HUES48 (cell line): ENCODE results near the gene RILPL1.
"Not testable (repeated sequence)": the region's sequence is repeated elsewhere in the genome, so short reads cannot be mapped to it uniquely, and the experiment has no call there.

Source experiments
- H3K27ac ChIP-seq: one replicate; pipeline ENCODE4 v1.7.0; 2013; ENCODE audit warnings: low read depth, low read length, inconsistent platforms
- H3K27me3 ChIP-seq: 2 replicates; pipeline ENCODE4 v1.6.1; 2013; ENCODE audit warnings: mild to moderate bottlenecking, low read length; ENCODE audit not compliant: control insufficient read depth, insufficient read depth
- H3K36me3 ChIP-seq: 2 replicates; pipeline ENCODE4 v1.6.1; 2013; ENCODE audit warnings: low read length; ENCODE audit not compliant: control insufficient read depth, insufficient read depth
- H3K4me1 ChIP-seq: 2 replicates; pipeline ENCODE4 v1.6.1; 2013; ENCODE audit warnings: mild to moderate bottlenecking, low read length; ENCODE audit not compliant: control insufficient read depth, insufficient read depth
- H3K4me3 ChIP-seq: 2 replicates; pipeline ENCODE4 v1.5.1; 2013; ENCODE audit warnings: mild to moderate bottlenecking, low read depth, low read length
- H3K9ac ChIP-seq: 2 replicates; pipeline ENCODE4 v1.6.1; 2013; ENCODE audit warnings: mild to moderate bottlenecking, low read depth, low read length, moderate library complexity
- H3K9me3 ChIP-seq: 2 replicates; pipeline ENCODE4 v1.6.1; 2013; ENCODE audit warnings: low read length; ENCODE audit not compliant: control insufficient read depth, insufficient read depth

The RILPL1 gene

GRCh38 chr12:123457980-123458779 is 75.3 kb downstream of the RILPL1 start, which contains the start of gene SNRNP35:
TSS of gene SNRNP35 (plus strand) at chr12:123458139. CDS start at chr12:123465541, 7,402 bp downstream.
- H3K36me3 ChIP-seq = no peaks in the 10 kb centered on the region
- H3K9ac ChIP-seq = peak within 1 kb of the TSS; percentile 99
- H3K9me3 ChIP-seq = no peaks in the 10 kb centered on the region
- peak within 1 kb of the TSS; percentile 94 for H3K4me3 ChIP-seq
- no peaks in the 10 kb centered on the region for H3K27me3 ChIP-seq
- H3K4me1 ChIP-seq = no peaks in the 10 kb centered on the region
- H3K27ac ChIP-seq = peak within 1 kb of the TSS; percentile 99

- no peaks in the 10 kb centered on the region for H3K27me3 ChIP-seq
- no peak overlapping the region for H3K27ac ChIP-seq
- no peak overlapping the region for H3K9ac ChIP-seq
- no peaks in the 10 kb centered on the region for H3K4me1 ChIP-seq
- no peaks in the 10 kb centered on the region for H3K36me3 ChIP-seq
- no peak overlapping the region for H3K4me3 ChIP-seq
- H3K9me3 ChIP-seq = no peaks in the 10 kb centered on the region
Observed at GRCh38 chr12:123453165-123453564, 80.4 kb downstream of the RILPL1 start.

- H3K27me3 ChIP-seq, H3K27ac ChIP-seq: not testable (repeated sequence)
Observed at GRCh38 chr12:123452276-123452550, 81.3 kb downstream of the RILPL1 start.

GRCh38 chr12:123450636-123451035 is 82.9 kb downstream of the RILPL1 start:
- Histone ChIP-seq H3K27ac (no peak overlapping the region), H3K27me3 (no peaks in the 10 kb centered on the region), H3K36me3 (no peaks in the 10 kb centered on the region), H3K9ac (no peak overlapping the region), H3K4me3 (no peak overlapping the region), H3K9me3 (no peaks in the 10 kb centered on the region), H3K4me1 (peaks cover 6% of the 10 kb centered on the region)

More at GRCh38 chr12:123452276-123452550, 81.3 kb downstream of the RILPL1 start:
- not testable (repeated sequence) for H3K36me3 ChIP-seq, H3K4me1 ChIP-seq, H3K9me3 ChIP-seq, H3K4me3 ChIP-seq, H3K9ac ChIP-seq

- Histone ChIP-seq H3K4me1 (peaks cover 7% of the 10 kb centered on the region), H3K4me3 (no peak overlapping the region), H3K27me3 (no peaks in the 10 kb centered on the region), H3K27ac (no peak overlapping the region), H3K9me3 (no peaks in the 10 kb centered on the region), H3K36me3 (no peaks in the 10 kb centered on the region), H3K9ac (no peak overlapping the region)
Observed at GRCh38 chr12:123449856-123450255, 83.7 kb downstream of the RILPL1 start.

GRCh38 chr12:123449249-123449733 is 84.2 kb downstream of the RILPL1 start:
- no peaks in the 10 kb centered on the region for H3K36me3 ChIP-seq
- H3K27ac ChIP-seq = no peak overlapping the region
- peaks cover 7% of the 10 kb centered on the region for H3K4me1 ChIP-seq
- no peaks in the 10 kb centered on the region for H3K27me3 ChIP-seq
- no peaks in the 10 kb centered on the region for H3K9me3 ChIP-seq
- no peak overlapping the region for H3K4me3 ChIP-seq
- H3K9ac ChIP-seq = no peak overlapping the region

GRCh38 chr12:123446333-123446713 is 87.2 kb downstream of the RILPL1 start:
- Histone ChIP-seq H3K9ac (no peak overlapping the region), H3K27ac (no peak overlapping the region)

GRCh38 chr12:123445388-123446332 is 87.9 kb downstream of the RILPL1 start:
- H3K36me3 ChIP-seq = no peaks in the 10 kb centered on the region
- no peaks in the 10 kb centered on the region for H3K27me3 ChIP-seq
- no peak overlapping the region for H3K27ac ChIP-seq
- H3K4me1 ChIP-seq = peaks cover 7% of the 10 kb centered on the region
- H3K4me3 ChIP-seq = no peak overlapping the region
- H3K9me3 ChIP-seq = no peaks in the 10 kb centered on the region
- H3K9ac ChIP-seq = no peak overlapping the region

More at GRCh38 chr12:123446333-123446713, 87.2 kb downstream of the RILPL1 start:
- Histone ChIP-seq H3K4me3 (no peak overlapping the region), H3K9me3 (no peaks in the 10 kb centered on the region), H3K36me3 (no peaks in the 10 kb centered on the region), H3K27me3 (no peaks in the 10 kb centered on the region), H3K4me1 (peaks cover 7% of the 10 kb centered on the region)

- H3K9me3 ChIP-seq = no peaks in the 10 kb centered on the region
- no peak overlapping the region for H3K9ac ChIP-seq
- no peaks in the 10 kb centered on the region for H3K36me3 ChIP-seq
- no peaks in the 10 kb centered on the region for H3K27me3 ChIP-seq
- H3K4me1 ChIP-seq = peaks cover 7% of the 10 kb centered on the region
- H3K4me3 ChIP-seq = no peak overlapping the region
- no peak overlapping the region for H3K27ac ChIP-seq
Observed at GRCh38 chr12:123444092-123445026, 89.2 kb downstream of the RILPL1 start.

GRCh38 chr12:123442774-123443173 is 90.7 kb downstream of the RILPL1 start:
- Histone ChIP-seq H3K4me1 (peaks cover 7% of the 10 kb centered on the region), H3K27ac (no peak overlapping the region), H3K9me3 (no peaks in the 10 kb centered on the region), H3K27me3 (peaks cover 3% of the 10 kb centered on the region; the same call in 1 of the 2 replicates), H3K36me3 (no peaks in the 10 kb centered on the region), H3K9ac (no peak overlapping the region), H3K4me3 (no peak overlapping the region)
